Stimulated activated CD8-positive, alpha-beta memory T cell treated with anti-CD3 and anti-CD28 coated beads, Interleukin-7, amount 100 ng/mL, for 48 hours (primary cell): ENCODE measurements around the gene ESPNL.

Experiments
- DNase-seq, 2 donors: peaks; one replicate each; pipeline ENCODE4 v3.0.0-alpha.2; 2020; ENCODE audit warnings: low read depth in 1 of 2; ENCODE audit errors: extremely low read depth in 1 of 2

Gene ESPNL

GRCh38 chr2:238152771-238153688 is 52.9 kb downstream of the ESPNL start:
- DNase-seq: no peak

GRCh38 chr2:238154570-238154969 is 54.4 kb downstream of the ESPNL start:
- DNase-seq: no peak

- no peak for DNase-seq
These were observed 55.1 kb downstream of the ESPNL start for GRCh38 chr2:238155051-238155760.

- DNase-seq: no peak
These were observed 55.9 kb downstream of the ESPNL start for GRCh38 chr2:238155761-238156694.

- no peak for DNase-seq
These were observed 57.4 kb downstream of the ESPNL start for GRCh38 chr2:238157506-238158017.

- no peak for DNase-seq
These were observed 57.9 kb downstream of the ESPNL start for GRCh38 chr2:238158018-238158508.

GRCh38 chr2:238158509-238159070 is 58.5 kb downstream of the ESPNL start, which contains the start of gene ERFE:
Gene ERFE (plus strand): TSS chr2:238158970. CDS start chr2:238159008, 38 bp downstream.
- peak in 1 of 2 donors; percentile 18 for DNase-seq

- peak in 1 of 2 donors; percentile 5 for DNase-seq
These were observed 59.0 kb downstream of the ESPNL start for GRCh38 chr2:238159071-238159539.

GRCh38 chr2:238159661-238160205 is 59.6 kb downstream of the ESPNL start:
- DNase-seq: no peak

- DNase-seq: no peak
These were observed 60.3 kb downstream of the ESPNL start for GRCh38 chr2:238160206-238161129.

GRCh38 chr2:238161291-238162051 is 61.3 kb downstream of the ESPNL start:
- DNase-seq: no peak

GRCh38 chr2:238162251-238162845 is 62.2 kb downstream of the ESPNL start:
- no peak for DNase-seq

GRCh38 chr2:238162846-238163441 is 62.8 kb downstream of the ESPNL start:
- DNase-seq: no peak

- no peak for DNase-seq
These were observed 63.5 kb downstream of the ESPNL start for GRCh38 chr2:238163481-238164198.

- DNase-seq: no peak
These were observed 64.8 kb downstream of the ESPNL start for GRCh38 chr2:238164906-238165287.

GRCh38 chr2:238165288-238165921 is 65.3 kb downstream of the ESPNL start:
- DNase-seq: no peak
